Ovary (tissue), 3 donors: ENCODE measurements around the gene PPFIA4.

ENCODE experiments used
- CTCF ChIP-seq, 3 donors: fragments of 450-650 bp in 2 of 3; fragments of 200-600 bp in 1 of 3; IDR thresholded peaks; one replicate each; pipeline versions ENCODE4 v1.5.1 to v1.8.0; 2016 to 2022; ENCODE audit warnings: antibody characterized with exemption in 3 of 3, mild to moderate bottlenecking in 1 of 3
- EP300 ChIP-seq: sonication (generic); formaldehyde crosslinking; IDR thresholded peaks from one replicate; pipeline ENCODE4 v1.6.1; 2017; ENCODE audit warnings: antibody characterized with exemption
- POLR2A ChIP-seq: fragments of 450-650 bp; IDR thresholded peaks from one replicate; pipeline ENCODE4 v1.6.1; 2017; ENCODE audit warnings: antibody characterized with exemption, mild to moderate bottlenecking, moderate library complexity
- donor health status: DM: no; HTN: no; CAD: no.

- no peak for TF ChIP-seq EP300
- no peak for TF ChIP-seq CTCF (IDR thresholded peaks at IDR 0.05)
- TF ChIP-seq POLR2A, result no peak
Observed at GRCh38 chr1:203103216-203103615, 76.9 kb downstream of the PPFIA4 start.
